Stimulated activated naive CD8-positive, alpha-beta T cell treated with anti-CD3 and anti-CD28 coated beads, Interleukin-15, Interleukin-2, amounts not matched to agents 100 ng/mL and 50 ng/mL, for 24 hours (primary cell): ENCODE data around the gene PRKCG.
"Not testable (repeated sequence)": the region's sequence is repeated elsewhere in the genome, so short reads cannot be mapped to it uniquely, and the experiment has no call there.

Source experiments
- H3K27ac Mint-ChIP-seq: one replicate; pipeline ENCODE4 v1.8.0; 2021; ENCODE audit warnings: mild to moderate bottlenecking, mixed read lengths
- H3K27me3 Mint-ChIP-seq: one replicate; pipeline ENCODE4 v1.8.0; 2021; ENCODE audit warnings: mixed read lengths
- H3K36me3 Mint-ChIP-seq: one replicate; pipeline ENCODE4 v1.8.0; 2021; ENCODE audit warnings: low read depth, mixed read lengths
- H3K4me1 Mint-ChIP-seq: one replicate; pipeline ENCODE4 v1.8.0; 2021; ENCODE audit warnings: low read depth, mixed read lengths
- H3K4me3 Mint-ChIP-seq: one replicate; pipeline ENCODE4 v1.8.0; 2021; ENCODE audit warnings: mild to moderate bottlenecking, mixed read lengths
- H3K9me3 Mint-ChIP-seq: one replicate; pipeline ENCODE4 v1.8.0; 2021; ENCODE audit warnings: mixed read lengths

The PRKCG gene

GRCh38 chr19:53868091-53868891 is 13.7 kb upstream of the PRKCG start:
- H3K36me3 Mint-ChIP-seq = peaks cover 9% of the 10 kb centered on the region
- peak overlapping the region; percentile 93 for H3K27ac Mint-ChIP-seq
- peaks cover 55% of the 10 kb centered on the region for H3K4me1 Mint-ChIP-seq
- H3K4me3 Mint-ChIP-seq = peak overlapping the region; percentile 95
- no peaks in the 10 kb centered on the region for H3K9me3 Mint-ChIP-seq
- no peaks in the 10 kb centered on the region for H3K27me3 Mint-ChIP-seq

GRCh38 chr19:53868892-53869804 is 12.8 kb upstream of the PRKCG start:
- Mint-ChIP-seq H3K4me1 (peaks cover 63% of the 10 kb centered on the region), H3K9me3 (peaks cover 3% of the 10 kb centered on the region), H3K36me3 (peaks cover 17% of the 10 kb centered on the region), H3K4me3 (peak overlapping the region; percentile 95), H3K27ac (peak overlapping the region; percentile 81), H3K27me3 (no peaks in the 10 kb centered on the region)

GRCh38 chr19:53869805-53870484 is 12.1 kb upstream of the PRKCG start:
- Mint-ChIP-seq H3K4me3 (peak overlapping the region; percentile 81), H3K27ac (peak overlapping the region; percentile 81), H3K4me1 (peaks cover 71% of the 10 kb centered on the region), H3K36me3 (peaks cover 25% of the 10 kb centered on the region)
- not testable (repeated sequence) for H3K9me3 Mint-ChIP-seq, H3K27me3 Mint-ChIP-seq

- H3K4me1 Mint-ChIP-seq = peaks cover 76% of the 10 kb centered on the region
- H3K27me3 Mint-ChIP-seq = no peaks in the 10 kb centered on the region
- peaks cover 26% of the 10 kb centered on the region for H3K36me3 Mint-ChIP-seq
- H3K4me3 Mint-ChIP-seq = peak overlapping the region; percentile 63
- peak overlapping the region; percentile 72 for H3K27ac Mint-ChIP-seq
- peaks cover 3% of the 10 kb centered on the region for H3K9me3 Mint-ChIP-seq
These were observed 11.5 kb upstream of the PRKCG start for GRCh38 chr19:53870485-53870844.

GRCh38 chr19:53871454-53871853 is 10.5 kb upstream of the PRKCG start:
- Mint-ChIP-seq H3K4me1 (peaks cover 76% of the 10 kb centered on the region), H3K36me3 (peaks cover 34% of the 10 kb centered on the region)

GRCh38 chr19:53872762-53873161 is 9.2 kb upstream of the PRKCG start:
- Mint-ChIP-seq H3K27me3 (no peaks in the 10 kb centered on the region), H3K9me3 (peaks cover 3% of the 10 kb centered on the region), H3K27ac (no peak overlapping the region), H3K4me1 (peaks cover 76% of the 10 kb centered on the region), H3K36me3 (peaks cover 41% of the 10 kb centered on the region), H3K4me3 (peak overlapping the region; percentile 10)

More at GRCh38 chr19:53871454-53871853, 10.5 kb upstream of the PRKCG start:
- no peaks in the 10 kb centered on the region for H3K27me3 Mint-ChIP-seq
- peaks cover 3% of the 10 kb centered on the region for H3K9me3 Mint-ChIP-seq
- H3K27ac Mint-ChIP-seq = peak overlapping the region; percentile 0
- H3K4me3 Mint-ChIP-seq = peak overlapping the region; percentile 1

GRCh38 chr19:53873773-53874605 is 8.0 kb upstream of the PRKCG start:
- Mint-ChIP-seq H3K4me1 (peaks cover 78% of the 10 kb centered on the region), H3K27ac (peak overlapping the region; percentile 32), H3K9me3 (peaks cover 3% of the 10 kb centered on the region)

GRCh38 chr19:53874606-53874990 is 7.4 kb upstream of the PRKCG start:
- Mint-ChIP-seq H3K4me1 (peaks cover 80% of the 10 kb centered on the region), H3K4me3 (peak overlapping the region; percentile 6), H3K27ac (peak overlapping the region; percentile 32), H3K9me3 (peaks cover 3% of the 10 kb centered on the region), H3K27me3 (no peaks in the 10 kb centered on the region), H3K36me3 (peaks cover 41% of the 10 kb centered on the region)

More at GRCh38 chr19:53873773-53874605, 8.0 kb upstream of the PRKCG start:
- Mint-ChIP-seq H3K27me3 (no peaks in the 10 kb centered on the region), H3K4me3 (peak overlapping the region; percentile 6), H3K36me3 (peaks cover 41% of the 10 kb centered on the region)

GRCh38 chr19:53875602-53876325 is 6.2 kb upstream of the PRKCG start:
- Mint-ChIP-seq H3K27ac (peak overlapping the region; percentile 24), H3K4me3 (no peak overlapping the region), H3K36me3 (peaks cover 41% of the 10 kb centered on the region), H3K4me1 (peaks cover 74% of the 10 kb centered on the region), H3K27me3 (no peaks in the 10 kb centered on the region), H3K9me3 (peaks cover 3% of the 10 kb centered on the region)

- peaks cover 3% of the 10 kb centered on the region for H3K9me3 Mint-ChIP-seq
- H3K4me1 Mint-ChIP-seq = peaks cover 65% of the 10 kb centered on the region
- peaks cover 32% of the 10 kb centered on the region for H3K36me3 Mint-ChIP-seq
- peak overlapping the region; percentile 18 for H3K4me3 Mint-ChIP-seq
- no peak overlapping the region for H3K27ac Mint-ChIP-seq
- H3K27me3 Mint-ChIP-seq = no peaks in the 10 kb centered on the region
These were observed 5.3 kb upstream of the PRKCG start for GRCh38 chr19:53876651-53877224.

- H3K4me1 Mint-ChIP-seq = peaks cover 64% of the 10 kb centered on the region
- peak overlapping the region; percentile 18 for H3K4me3 Mint-ChIP-seq
- H3K27me3 Mint-ChIP-seq = no peaks in the 10 kb centered on the region
- H3K9me3 Mint-ChIP-seq = peaks cover 3% of the 10 kb centered on the region
- no peak overlapping the region for H3K27ac Mint-ChIP-seq
- peaks cover 32% of the 10 kb centered on the region for H3K36me3 Mint-ChIP-seq
These were observed 4.6 kb upstream of the PRKCG start for GRCh38 chr19:53877361-53877766.

- H3K4me1 Mint-ChIP-seq = peaks cover 60% of the 10 kb centered on the region
- H3K27ac Mint-ChIP-seq = peak overlapping the region; percentile 10
- peaks cover 7% of the 10 kb centered on the region for H3K27me3 Mint-ChIP-seq
- peak overlapping the region; percentile 79 for H3K4me3 Mint-ChIP-seq
- H3K9me3 Mint-ChIP-seq = peaks cover 2% of the 10 kb centered on the region
- H3K36me3 Mint-ChIP-seq = peaks cover 27% of the 10 kb centered on the region
These were observed 3.2 kb upstream of the PRKCG start for GRCh38 chr19:53878776-53879139.
